Loucy (cell line): ENCODE results near the gene CTTNBP2.

ENCODE experiments used
- H2AFZ ChIP-seq: fragments of 200-600 bp; sonication (generic); 2 replicates; pipeline ENCODE4 v1.6.0; 2016; ENCODE audit warnings: antibody characterized with exemption, mild to moderate bottlenecking, low read length, moderate library complexity
- H3F3A ChIP-seq: fragments of 200-600 bp; 2 replicates; pipeline ENCODE4 v1.6.0; 2016; ENCODE audit warnings: antibody characterized with exemption, low read depth, mild to moderate bottlenecking
- H3K27me3 ChIP-seq: fragments of 200-600 bp; sonication (generic); 2 replicates; pipeline ENCODE4 v1.6.1; 2014; ENCODE audit warnings: low read length, mild to moderate bottlenecking; ENCODE audit not compliant: insufficient read depth, poor library complexity, severe bottlenecking
- H3K36me3 ChIP-seq: fragments of 200-600 bp; sonication (generic); 2 replicates; pipeline ENCODE4 v1.6.1; 2016; ENCODE audit warnings: low read length; ENCODE audit not compliant: insufficient read depth
- H3K4me1 ChIP-seq: fragments of 200-600 bp; sonication (generic); 2 replicates; pipeline ENCODE4 v1.5.1; 2014; ENCODE audit warnings: low read length, mild to moderate bottlenecking; ENCODE audit not compliant: insufficient read depth, poor library complexity, severe bottlenecking
- H3K4me2 ChIP-seq: fragments of 200-600 bp; sonication (generic); 2 replicates; pipeline ENCODE4 v1.6.0; 2014; ENCODE audit warnings: antibody characterized with exemption, low read length, low read depth, mild to moderate bottlenecking; ENCODE audit not compliant: poor library complexity, severe bottlenecking
- H3K4me3 ChIP-seq: fragments of 200-600 bp; sonication (generic); 2 replicates; pipeline ENCODE4 v1.5.1; 2014; ENCODE audit warnings: low read length, mild to moderate bottlenecking, mixed read lengths; ENCODE audit not compliant: poor library complexity, severe bottlenecking
- H3K79me2 ChIP-seq: fragments of 200-600 bp; sonication (generic); 2 replicates; pipeline ENCODE4 v1.6.1; 2014; ENCODE audit warnings: low read length; ENCODE audit not compliant: insufficient read depth
- H3K9ac ChIP-seq: fragments of 200-600 bp; sonication (generic); 2 replicates; pipeline ENCODE4 v1.6.0; 2014; ENCODE audit warnings: mild to moderate bottlenecking, low read depth, low read length, moderate library complexity; ENCODE audit not compliant: poor library complexity, severe bottlenecking
- H3K9me2 ChIP-seq: fragments of 200-600 bp; sonication (generic); replicated peaks from 2 replicates; pipeline ENCODE4 v1.6.1; 2016; ENCODE audit warnings: low read depth, low read length, mixed read lengths
- H3K9me3 ChIP-seq: fragments of 200-600 bp; sonication (generic); 2 replicates; pipeline ENCODE4 v1.6.1; 2014; ENCODE audit warnings: mild to moderate bottlenecking, antibody characterized with exemption, low read length, low read depth; ENCODE audit not compliant: insufficient read depth
- H4K20me1 ChIP-seq: fragments of 200-600 bp; sonication (generic); 2 replicates; pipeline ENCODE4 v1.6.0; 2014; ENCODE audit warnings: antibody characterized with exemption, low read length, mild to moderate bottlenecking; ENCODE audit not compliant: insufficient read depth, poor library complexity, severe bottlenecking
- CTCF ChIP-seq: fragments of 200-600 bp; sonication (generic); conservative IDR thresholded peaks from 2 replicates; pipeline ENCODE4 v1.5.1; 2014; ENCODE audit warnings: mild to moderate bottlenecking, antibody characterized with exemption, low read length
- EZH2phosphoT487 ChIP-seq: fragments of 200-600 bp; IDR thresholded peaks from 2 replicates; pipeline ENCODE4 v1.6.1; 2018; ENCODE audit warnings: antibody characterized with exemption, mild to moderate bottlenecking, moderate library complexity, borderline replicate concordance

CTTNBP2 gene

DNA sequence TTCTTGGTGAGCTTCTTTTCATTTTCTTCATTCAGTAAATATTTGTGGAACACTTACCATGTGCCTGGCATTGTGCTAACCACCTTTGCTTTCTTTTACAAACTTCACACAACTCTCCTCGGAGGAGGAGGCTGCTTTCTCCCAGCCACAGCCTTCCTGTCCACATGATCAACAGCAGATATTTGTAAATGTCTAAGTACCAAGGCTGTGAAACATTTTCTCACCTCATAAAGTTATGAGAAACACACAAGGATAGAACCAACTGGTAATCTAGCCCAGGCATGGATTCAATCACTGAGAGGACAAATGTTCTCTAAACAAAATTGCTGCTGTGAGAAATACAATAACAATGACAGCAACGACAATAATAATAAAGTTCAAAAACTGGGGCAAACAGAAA is 3.9 kb downstream of the CTTNBP2 start:
- no peak overlapping the region for H3K9ac ChIP-seq
- TF ChIP-seq EZH2phosphoT487 (no peak), CTCF (no peak)
- H3K79me2 ChIP-seq = no peaks in the 10 kb centered on the region
- no peaks in the 10 kb centered on the region for H3K27me3 ChIP-seq
- no peaks in the 10 kb centered on the region for H3K9me2 ChIP-seq
- H4K20me1 ChIP-seq = no peaks in the 10 kb centered on the region
- H3K36me3 ChIP-seq = no peaks in the 10 kb centered on the region
- no peak overlapping the region for H3K4me2 ChIP-seq
- H3K4me3 ChIP-seq = no peak overlapping the region
- H3F3A ChIP-seq = no peaks in the 10 kb centered on the region
- H3K9me3 ChIP-seq = no peaks in the 10 kb centered on the region
- H3K4me1 ChIP-seq = no peaks in the 10 kb centered on the region
- no peak overlapping the region for H2AFZ ChIP-seq

DNA sequence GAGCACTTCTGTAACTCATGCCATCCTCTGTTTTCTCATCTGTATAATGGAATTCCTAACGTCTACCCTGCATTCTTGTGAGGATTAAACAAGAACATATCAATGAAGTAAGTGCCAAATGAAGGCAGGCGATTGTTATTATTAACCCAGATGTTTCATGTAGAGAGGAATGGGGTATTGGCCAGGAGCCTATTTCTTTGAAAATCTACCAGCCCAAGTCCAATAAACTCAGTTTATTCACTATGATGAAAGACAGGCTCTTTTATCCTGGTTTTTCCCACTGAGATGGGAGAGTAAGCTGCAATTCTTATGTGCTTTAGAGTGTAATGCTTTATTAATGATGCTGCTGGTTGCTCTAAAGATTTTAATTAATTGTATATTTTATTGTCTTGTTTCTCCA is 9.6 kb downstream of the CTTNBP2 start:
- no peaks in the 10 kb centered on the region for H3K79me2 ChIP-seq
- H4K20me1 ChIP-seq = no peaks in the 10 kb centered on the region
- H3K27me3 ChIP-seq = no peaks in the 10 kb centered on the region
- H3K4me1 ChIP-seq = no peaks in the 10 kb centered on the region
- no peak overlapping the region for H3K4me3 ChIP-seq
- H3F3A ChIP-seq = no peaks in the 10 kb centered on the region
- H3K9ac ChIP-seq = no peak overlapping the region
- H3K4me2 ChIP-seq = no peak overlapping the region
- H3K36me3 ChIP-seq = no peaks in the 10 kb centered on the region
- H3K9me3 ChIP-seq = no peaks in the 10 kb centered on the region
- no peaks in the 10 kb centered on the region for H3K9me2 ChIP-seq
- no peak overlapping the region for H2AFZ ChIP-seq
- TF ChIP-seq EZH2phosphoT487 (no peak), CTCF (no peak)

DNA sequence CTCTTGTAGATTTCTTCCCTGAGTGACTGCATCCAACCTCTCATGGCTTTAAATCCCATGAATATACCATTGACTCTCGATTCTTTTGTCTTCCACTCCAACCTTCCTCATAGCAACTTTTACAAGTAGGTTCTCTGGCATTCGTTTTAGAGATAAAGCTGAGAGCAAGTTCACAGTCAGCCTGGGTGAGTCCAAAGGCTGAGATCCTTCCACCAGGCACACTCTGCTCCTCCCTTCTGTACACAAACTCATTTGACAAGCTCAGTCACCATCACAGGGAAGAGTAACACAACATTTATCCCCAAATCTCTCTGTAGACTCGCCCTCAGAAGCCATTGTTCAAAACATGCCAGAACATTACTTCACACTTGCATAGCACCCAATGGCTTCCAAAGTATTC is 10.9 kb downstream of the CTTNBP2 start:
- H3K9ac ChIP-seq = no peak overlapping the region

More for the DNA sequence above, 10.9 kb downstream of the CTTNBP2 start:
- no peaks in the 10 kb centered on the region for H3K9me2 ChIP-seq
- H3K4me3 ChIP-seq = no peak overlapping the region
- H3F3A ChIP-seq = no peaks in the 10 kb centered on the region
- H3K27me3 ChIP-seq = no peaks in the 10 kb centered on the region
- H3K79me2 ChIP-seq = no peaks in the 10 kb centered on the region
- H2AFZ ChIP-seq = no peak overlapping the region
- TF ChIP-seq EZH2phosphoT487 (no peak), CTCF (no peak)
- no peaks in the 10 kb centered on the region for H3K4me1 ChIP-seq
- no peaks in the 10 kb centered on the region for H3K9me3 ChIP-seq
- no peak overlapping the region for H3K4me2 ChIP-seq
- H3K36me3 ChIP-seq = no peaks in the 10 kb centered on the region
- H4K20me1 ChIP-seq = no peaks in the 10 kb centered on the region
